SJCRH30 (cell line): ENCODE data around the gene PRRC1. TPM values are rescaled to one million over a fixed set of nuclear protein-coding genes. Genes with fewer than 3 reads are reported as not detected.
"Not testable (repeated sequence)": the region's sequence is repeated elsewhere in the genome, so short reads cannot be mapped to it uniquely, and the experiment has no call there.

ENCODE experiments used
- DNase-seq, 2 experiments: peaks; one replicate each; pipeline ENCODE4 v3.0.0-alpha.2; 2015 to 2020
- H3K27ac ChIP-seq: fragments of 250-450 bp; sonication (Bioruptor Pico); 2 replicates; pipeline ENCODE4 v1.5.1; 2020; ENCODE audit warnings: mild to moderate bottlenecking, moderate library complexity
- H3K27me3 ChIP-seq: fragments of 250-450 bp; sonication (Bioruptor Pico); 2 replicates; pipeline ENCODE4 v1.5.1; 2020; ENCODE audit warnings: mild to moderate bottlenecking, moderate library complexity
- H3K36me3 ChIP-seq: fragments of 250-450 bp; sonication (Bioruptor Pico); 2 replicates; pipeline ENCODE4 v1.5.1; 2020; ENCODE audit warnings: mild to moderate bottlenecking, moderate library complexity
- H3K4me1 ChIP-seq: fragments of 250-450 bp; sonication (Bioruptor Pico); 2 replicates; pipeline ENCODE4 v1.5.1; 2020; ENCODE audit warnings: mild to moderate bottlenecking, moderate library complexity
- H3K4me3 ChIP-seq: fragments of 250-450 bp; sonication (Bioruptor Pico); 2 replicates; pipeline ENCODE4 v1.5.1; 2020; ENCODE audit warnings: mild to moderate bottlenecking, moderate library complexity
- H3K9me3 ChIP-seq: fragments of 250-450 bp; sonication (Bioruptor Pico); replicated peaks from 2 replicates; pipeline ENCODE4 v1.5.1; 2020; ENCODE audit warnings: mild to moderate bottlenecking, moderate library complexity
- total RNA-seq: library from RNA; depleted of rRNA; stranded (reverse); fragments of >200 nt; shearing (Covaris generic); gene quantifications from 2 replicates; pipeline ENCODE4 v1.2.3, GENCODE V29; 2014

PRRC1 gene
- total RNA-seq, 1 experiment from 2014 or later: 57.9 TPM

GRCh38 chr5:127519527-127519926 lies 2.1 kb downstream of the PRRC1 start:
- Histone ChIP-seq H3K27ac (no peak overlapping the region), H3K9me3 (peaks cover 6% of the 10 kb centered on the region; the same call in 1 of the 2 replicates), H3K4me3 (no peak overlapping the region), H3K27me3 (no peaks in the 10 kb centered on the region), H3K36me3 (peaks cover 33% of the 10 kb centered on the region), H3K4me1 (no peaks in the 10 kb centered on the region)
- no peak for DNase-seq

- H3K4me1 ChIP-seq: no peaks in the 10 kb centered on the region
- peaks cover 51% of the 10 kb centered on the region for H3K36me3 ChIP-seq
- H3K9me3 ChIP-seq: peaks cover 6% of the 10 kb centered on the region; the same call in 1 of the 2 replicates
- no peak overlapping the region for H3K4me3 ChIP-seq
- no peak for DNase-seq
- H3K27ac ChIP-seq: no peak overlapping the region
- no peaks in the 10 kb centered on the region for H3K27me3 ChIP-seq
These were observed 3.8 kb downstream of the PRRC1 start for GRCh38 chr5:127521138-127521770.

GRCh38 chr5:127525181-127525580 lies 7.7 kb downstream of the PRRC1 start:
- peaks cover 6% of the 10 kb centered on the region; the same call in 1 of the 2 replicates for H3K9me3 ChIP-seq
- no peaks in the 10 kb centered on the region for H3K4me1 ChIP-seq
- H3K27me3 ChIP-seq: no peaks in the 10 kb centered on the region
- H3K4me3 ChIP-seq: no peak overlapping the region
- no peak for DNase-seq
- H3K27ac ChIP-seq: no peak overlapping the region
- H3K36me3 ChIP-seq: peaks cover 79% of the 10 kb centered on the region

GRCh38 chr5:127529904-127530682 lies 12.7 kb downstream of the PRRC1 start:
- Histone ChIP-seq H3K27ac (no peak overlapping the region), H3K27me3 (no peaks in the 10 kb centered on the region), H3K36me3 (peaks cover 81% of the 10 kb centered on the region), H3K4me3 (no peak overlapping the region), H3K4me1 (no peaks in the 10 kb centered on the region), H3K9me3 (no peaks in the 10 kb centered on the region)
- DNase-seq: no peak

- Histone ChIP-seq H3K27me3 (no peaks in the 10 kb centered on the region), H3K4me1 (no peaks in the 10 kb centered on the region), H3K9me3 (peaks cover 4% of the 10 kb centered on the region; the same call in 1 of the 2 replicates), H3K36me3 (peaks cover 80% of the 10 kb centered on the region), H3K27ac (no peak overlapping the region), H3K4me3 (no peak overlapping the region)
- peak in 1 of 2 experiments; percentile 13 for DNase-seq
These were observed 19.2 kb downstream of the PRRC1 start for GRCh38 chr5:127536687-127537086.

GRCh38 chr5:127540553-127540952 lies 23.1 kb downstream of the PRRC1 start:
- not testable (repeated sequence) for H3K4me1 ChIP-seq, DNase-seq, H3K27ac ChIP-seq, H3K27me3 ChIP-seq, H3K4me3 ChIP-seq, H3K9me3 ChIP-seq
- peaks cover 58% of the 10 kb centered on the region for H3K36me3 ChIP-seq

GRCh38 chr5:127545249-127545648 lies 27.8 kb downstream of the PRRC1 start:
- not testable (repeated sequence) for H3K27me3 ChIP-seq, H3K9me3 ChIP-seq, H3K27ac ChIP-seq, DNase-seq, H3K4me1 ChIP-seq, H3K4me3 ChIP-seq
- H3K36me3 ChIP-seq: peaks cover 49% of the 10 kb centered on the region

GRCh38 chr5:127549551-127549950 lies 32.1 kb downstream of the PRRC1 start:
- no peak for DNase-seq
- H3K27me3 ChIP-seq: no peaks in the 10 kb centered on the region
- peaks cover 77% of the 10 kb centered on the region for H3K36me3 ChIP-seq
- no peak overlapping the region for H3K4me3 ChIP-seq
- H3K4me1 ChIP-seq: no peaks in the 10 kb centered on the region
- H3K9me3 ChIP-seq: peaks cover 6% of the 10 kb centered on the region; the same call in 1 of the 2 replicates
- H3K27ac ChIP-seq: no peak overlapping the region

- H3K36me3 ChIP-seq: peaks cover 72% of the 10 kb centered on the region
- no peak overlapping the region for H3K27ac ChIP-seq
- no peak overlapping the region for H3K4me3 ChIP-seq
- H3K4me1 ChIP-seq: no peaks in the 10 kb centered on the region
- H3K27me3 ChIP-seq: no peaks in the 10 kb centered on the region
- peaks cover 3% of the 10 kb centered on the region; the same call in 1 of the 2 replicates for H3K9me3 ChIP-seq
- DNase-seq: no peak
These were observed 33.4 kb downstream of the PRRC1 start for GRCh38 chr5:127550652-127551409.

- Histone ChIP-seq H3K4me1 (no peaks in the 10 kb centered on the region), H3K9me3 (no peaks in the 10 kb centered on the region), H3K36me3 (peaks cover 66% of the 10 kb centered on the region), H3K27me3 (no peaks in the 10 kb centered on the region), H3K27ac (no peak overlapping the region), H3K4me3 (no peak overlapping the region)
- DNase-seq: no peak
These were observed 34.1 kb downstream of the PRRC1 start for GRCh38 chr5:127551410-127552041.

GRCh38 chr5:127555826-127556225 lies 38.4 kb downstream of the PRRC1 start:
- no peak for DNase-seq
- no peak overlapping the region for H3K4me3 ChIP-seq
- no peaks in the 10 kb centered on the region for H3K4me1 ChIP-seq
- no peaks in the 10 kb centered on the region for H3K9me3 ChIP-seq
- no peaks in the 10 kb centered on the region for H3K27me3 ChIP-seq
- no peak overlapping the region for H3K27ac ChIP-seq
- peaks cover 32% of the 10 kb centered on the region for H3K36me3 ChIP-seq

GRCh38 chr5:127556609-127557334 lies 39.3 kb downstream of the PRRC1 start:
- no peaks in the 10 kb centered on the region for H3K4me1 ChIP-seq

GRCh38 chr5:127558273-127558672 lies 40.8 kb downstream of the PRRC1 start:
- Histone ChIP-seq H3K9me3 (no peaks in the 10 kb centered on the region), H3K36me3 (peaks cover 10% of the 10 kb centered on the region), H3K27me3 (no peaks in the 10 kb centered on the region), H3K4me3 (no peak overlapping the region), H3K4me1 (no peaks in the 10 kb centered on the region; the same call in 1 of the 2 replicates), H3K27ac (no peak overlapping the region)
- DNase-seq: no peak

More at GRCh38 chr5:127556609-127557334, 39.3 kb downstream of the PRRC1 start:
- no peak for DNase-seq
- Histone ChIP-seq H3K27ac (no peak overlapping the region), H3K9me3 (no peaks in the 10 kb centered on the region), H3K36me3 (peaks cover 25% of the 10 kb centered on the region), H3K4me3 (no peak overlapping the region), H3K27me3 (no peaks in the 10 kb centered on the region)

- Histone ChIP-seq H3K27ac (no peak overlapping the region), H3K4me1 (no peaks in the 10 kb centered on the region; the same call in 1 of the 2 replicates), H3K36me3 (no peaks in the 10 kb centered on the region), H3K27me3 (no peaks in the 10 kb centered on the region), H3K9me3 (no peaks in the 10 kb centered on the region), H3K4me3 (no peak overlapping the region)
- no peak for DNase-seq
These were observed 43.8 kb downstream of the PRRC1 start for GRCh38 chr5:127561254-127561653.
